CD4-positive, alpha-beta T cell treated with Interleukin-12 subunit alpha and Interleukin-12 subunit beta, for 1 hour (primary cell): ENCODE data around the gene RFX3.

Experiments used
- DNase-seq: peaks from one replicate; pipeline ENCODE4 v3.0.0-alpha.2; 2020

Gene RFX3

DNA sequence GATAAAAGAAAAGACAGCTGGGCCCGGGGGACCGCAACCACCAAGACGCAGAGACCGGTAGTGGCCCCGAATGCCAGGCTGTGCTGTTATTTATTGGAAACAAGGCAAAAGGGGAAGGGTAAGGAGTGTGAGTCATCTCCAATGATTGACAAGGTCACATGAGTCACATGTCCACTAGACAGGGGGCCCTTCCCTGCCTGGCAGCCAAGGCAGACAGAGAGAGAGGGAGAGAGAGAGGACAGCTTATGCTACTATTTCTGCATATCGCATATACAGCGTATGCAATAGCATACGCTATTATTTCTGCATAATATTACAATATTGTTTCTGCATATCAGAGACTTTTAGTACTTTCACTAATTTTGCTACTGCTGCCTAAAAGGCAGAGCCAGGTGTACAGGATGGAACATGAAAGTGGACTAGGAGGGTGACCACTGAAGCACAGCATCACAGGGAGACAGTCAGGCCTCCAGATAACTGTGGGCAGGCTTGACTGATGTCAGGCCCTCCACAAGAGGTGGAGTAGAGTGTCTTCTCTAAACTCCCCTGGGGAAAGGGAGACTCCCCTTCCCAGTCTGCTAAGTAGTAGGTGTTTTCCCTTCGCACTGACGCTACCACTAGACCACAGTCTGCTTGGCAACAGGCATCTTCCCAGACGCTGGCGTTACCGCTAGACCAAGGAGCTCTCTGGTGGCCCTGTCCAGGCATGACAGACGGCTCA, 50.3 kb downstream of the RFX3 start:
- peak; percentile 21 for DNase-seq

GRCh38 chr9:3474821-3475220, 51.0 kb downstream of the RFX3 start:
- no peak for DNase-seq

- DNase-seq = peak; percentile 13
These were observed 52.4 kb downstream of the RFX3 start for GRCh38 chr9:3473405-3473804.

- DNase-seq = no peak
These were observed 53.9 kb downstream of the RFX3 start for GRCh38 chr9:3471883-3472282.

GRCh38 chr9:3468421-3469205, 57.2 kb downstream of the RFX3 start:
- DNase-seq = no peak

- DNase-seq = peak; percentile 73
These were observed 58.1 kb downstream of the RFX3 start for GRCh38 chr9:3467593-3468219.

DNA sequence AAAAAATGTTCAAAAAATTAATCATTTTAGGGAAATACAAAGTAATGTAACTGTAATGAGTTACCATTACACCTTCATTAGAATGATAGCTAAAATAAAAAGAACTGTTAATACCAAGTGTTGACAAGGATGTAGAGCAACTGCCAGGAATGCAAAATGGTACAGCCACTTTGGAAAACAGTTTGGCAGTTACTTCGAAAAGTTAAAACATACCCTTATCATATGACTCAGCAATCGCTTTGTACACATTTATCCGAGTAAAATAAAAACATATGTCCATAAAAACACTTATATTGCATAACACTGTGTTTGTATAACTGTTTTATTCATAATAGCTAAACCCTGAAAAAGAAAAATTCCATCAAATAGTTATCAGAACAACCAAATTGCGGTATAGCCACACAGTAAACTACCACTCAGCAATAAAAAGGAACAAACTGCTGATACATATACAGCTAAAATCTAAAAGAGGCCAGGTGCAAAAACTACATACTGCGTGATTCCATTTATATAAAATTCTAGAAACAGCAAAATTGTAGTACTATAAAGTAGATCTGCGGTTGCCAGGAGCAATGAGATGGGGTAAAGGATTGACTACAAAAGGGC, 61.7 kb downstream of the RFX3 start:
- no peak for DNase-seq

GRCh38 chr9:3458806-3459475, 66.9 kb downstream of the RFX3 start:
- DNase-seq = no peak

- DNase-seq = no peak
These were observed 68.6 kb downstream of the RFX3 start for GRCh38 chr9:3457175-3457574.

GRCh38 chr9:3455717-3456116, 70.1 kb downstream of the RFX3 start:
- no peak for DNase-seq

GRCh38 chr9:3455094-3455493, 70.7 kb downstream of the RFX3 start:
- DNase-seq = no peak

DNA sequence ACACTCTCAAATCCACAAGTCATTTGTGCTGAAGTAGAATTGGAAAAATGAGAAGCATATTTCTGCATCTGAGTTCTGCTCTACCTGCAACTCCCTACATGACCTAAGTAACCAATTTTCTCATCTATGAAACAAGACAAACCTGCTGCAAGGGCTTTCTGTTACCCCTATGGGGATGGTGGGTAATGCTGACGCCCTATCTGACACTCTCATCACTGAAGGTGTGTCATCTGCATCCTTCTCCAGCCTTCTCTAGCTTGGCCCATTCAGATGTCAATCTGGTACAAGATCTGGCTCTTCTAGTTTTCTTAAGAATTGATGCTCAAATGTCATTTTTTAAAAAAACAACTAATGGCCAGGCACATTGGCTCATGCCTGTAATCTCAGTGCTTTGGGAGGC, 73.8 kb downstream of the RFX3 start:
- DNase-seq = no peak

DNA sequence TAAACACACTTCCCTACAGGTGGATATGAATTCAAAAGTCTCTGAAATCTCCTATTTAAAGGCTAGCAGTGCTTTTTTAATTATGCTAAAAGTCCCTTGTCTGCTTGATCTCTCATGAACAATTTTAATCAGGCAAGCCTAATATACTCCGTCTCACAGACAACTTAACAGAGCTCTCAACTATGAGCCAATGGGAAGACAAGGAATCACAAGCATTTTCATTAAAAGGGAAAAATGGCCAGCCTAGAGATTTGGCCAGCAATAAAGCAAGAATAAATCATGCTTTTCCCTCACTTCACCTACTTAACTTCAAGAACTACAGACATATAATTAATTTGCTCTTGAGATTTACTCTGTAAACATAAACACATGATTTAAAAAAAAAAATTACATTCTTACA, 78.0 kb downstream of the RFX3 start:
- DNase-seq = no peak

- DNase-seq = no peak
These were observed 78.7 kb downstream of the RFX3 start for GRCh38 chr9:3447143-3447542.

- no peak for DNase-seq
These were observed 79.5 kb downstream of the RFX3 start for GRCh38 chr9:3446313-3446712.

GRCh38 chr9:3444016-3444415, 81.8 kb downstream of the RFX3 start:
- DNase-seq = no peak

- DNase-seq = peak; percentile 56
These were observed 84.5 kb downstream of the RFX3 start for GRCh38 chr9:3441197-3441816.

DNA sequence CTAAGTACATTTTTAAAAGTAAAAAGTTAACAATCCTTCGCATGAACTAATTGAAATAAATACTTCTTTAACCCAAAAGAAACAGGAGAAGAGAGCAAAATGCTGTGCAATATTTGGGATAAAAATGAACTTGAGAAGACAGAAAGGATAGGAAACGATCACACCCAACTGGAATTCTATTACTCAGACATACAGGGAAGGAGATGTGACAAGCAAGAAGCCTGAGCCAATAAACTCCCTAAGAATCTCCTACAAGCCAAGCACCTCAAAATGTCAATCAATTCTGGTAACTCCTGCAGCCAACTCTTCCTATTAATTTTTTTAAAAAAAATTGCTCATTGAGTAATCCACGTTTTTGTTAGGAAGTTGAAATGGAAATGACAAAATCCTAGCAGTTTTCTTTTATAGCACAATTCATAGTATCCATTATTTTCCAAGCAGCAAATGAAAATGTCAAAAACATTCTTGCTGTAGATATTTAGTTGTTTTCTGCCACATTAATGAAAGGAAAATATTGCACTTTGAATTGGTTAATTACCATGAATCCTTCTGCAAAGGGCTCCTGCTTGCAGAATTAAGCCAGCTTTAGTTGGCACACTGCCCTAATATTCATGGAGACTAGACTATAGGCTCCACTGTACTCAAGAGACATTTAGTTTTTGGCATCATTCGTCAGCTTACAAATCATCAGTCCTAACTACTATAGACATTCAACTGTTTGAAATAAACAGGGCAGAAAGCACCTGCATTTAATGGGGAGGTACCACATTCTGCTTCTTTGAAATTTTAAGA, 89.0 kb downstream of the RFX3 start:
- DNase-seq = no peak

- DNase-seq = no peak
These were observed 90.1 kb downstream of the RFX3 start for GRCh38 chr9:3435732-3436131.

- DNase-seq = no peak
These were observed 91.2 kb downstream of the RFX3 start for GRCh38 chr9:3434594-3434993.

GRCh38 chr9:3433754-3434153, 92.0 kb downstream of the RFX3 start:
- no peak for DNase-seq

GRCh38 chr9:3433066-3433465, 92.7 kb downstream of the RFX3 start:
- DNase-seq = no peak
